ENCODE measurements around the gene BBX. TPM values are rescaled to one million over a fixed set of nuclear protein-coding genes. Genes with fewer than 3 reads are reported as not detected.
"Not testable (repeated sequence)": the region's sequence is repeated elsewhere in the genome, so short reads cannot be mapped to it uniquely, and the experiment has no call there.

Gene BBX
- total RNA-seq, 1 donor from 2014 or later: 54.3 TPM

DNA sequence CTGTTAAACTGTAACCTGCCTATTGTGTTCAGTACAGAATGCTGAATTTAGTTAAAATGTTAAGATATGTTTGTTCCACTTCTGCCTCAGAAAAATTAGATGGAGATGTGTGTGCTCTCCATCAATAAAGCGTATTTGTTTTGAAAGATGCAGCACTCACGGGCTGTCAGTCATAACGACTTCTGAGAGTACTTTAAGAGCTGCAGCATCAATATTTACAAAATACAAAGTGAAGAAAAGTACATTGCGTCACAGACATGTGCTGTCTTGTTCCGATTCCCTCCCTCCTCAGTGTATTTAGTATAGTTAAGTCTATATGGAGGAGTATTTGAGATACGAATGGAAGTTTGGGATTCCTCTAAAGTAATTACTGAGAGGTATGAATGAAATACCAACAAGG, 166.6 kb downstream of the BBX start:
- Mint-ChIP-seq H3K4me3 (ENCODE audit: unreplicated experiment) (no peak overlapping the region), H3K36me3 (ENCODE audit: low read depth, unreplicated experiment) (no peaks in the 10 kb centered on the region), H3K9me3 (ENCODE audit: unreplicated experiment) (no peaks in the 10 kb centered on the region), H3K27ac (ENCODE audit: unreplicated experiment) (no peak overlapping the region), H3K27me3 (ENCODE audit: unreplicated experiment) (no peaks in the 10 kb centered on the region), H3K4me1 (ENCODE audit: unreplicated experiment) (peaks cover 14% of the 10 kb centered on the region)
- TF ChIP-seq, protein P1, sequence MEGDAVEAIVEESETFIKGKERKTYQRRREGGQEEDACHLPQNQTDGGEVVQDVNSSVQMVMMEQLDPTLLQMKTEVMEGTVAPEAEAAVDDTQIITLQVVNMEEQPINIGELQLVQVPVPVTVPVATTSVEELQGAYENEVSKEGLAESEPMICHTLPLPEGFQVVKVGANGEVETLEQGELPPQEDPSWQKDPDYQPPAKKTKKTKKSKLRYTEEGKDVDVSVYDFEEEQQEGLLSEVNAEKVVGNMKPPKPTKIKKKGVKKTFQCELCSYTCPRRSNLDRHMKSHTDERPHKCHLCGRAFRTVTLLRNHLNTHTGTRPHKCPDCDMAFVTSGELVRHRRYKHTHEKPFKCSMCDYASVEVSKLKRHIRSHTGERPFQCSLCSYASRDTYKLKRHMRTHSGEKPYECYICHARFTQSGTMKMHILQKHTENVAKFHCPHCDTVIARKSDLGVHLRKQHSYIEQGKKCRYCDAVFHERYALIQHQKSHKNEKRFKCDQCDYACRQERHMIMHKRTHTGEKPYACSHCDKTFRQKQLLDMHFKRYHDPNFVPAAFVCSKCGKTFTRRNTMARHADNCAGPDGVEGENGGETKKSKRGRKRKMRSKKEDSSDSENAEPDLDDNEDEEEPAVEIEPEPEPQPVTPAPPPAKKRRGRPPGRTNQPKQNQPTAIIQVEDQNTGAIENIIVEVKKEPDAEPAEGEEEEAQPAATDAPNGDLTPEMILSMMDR (IDR thresholded peaks at IDR 0.05; ENCODE audit: unreplicated experiment): no peak
- DNase-seq (ENCODE audit: low spot score): no peak

DNA sequence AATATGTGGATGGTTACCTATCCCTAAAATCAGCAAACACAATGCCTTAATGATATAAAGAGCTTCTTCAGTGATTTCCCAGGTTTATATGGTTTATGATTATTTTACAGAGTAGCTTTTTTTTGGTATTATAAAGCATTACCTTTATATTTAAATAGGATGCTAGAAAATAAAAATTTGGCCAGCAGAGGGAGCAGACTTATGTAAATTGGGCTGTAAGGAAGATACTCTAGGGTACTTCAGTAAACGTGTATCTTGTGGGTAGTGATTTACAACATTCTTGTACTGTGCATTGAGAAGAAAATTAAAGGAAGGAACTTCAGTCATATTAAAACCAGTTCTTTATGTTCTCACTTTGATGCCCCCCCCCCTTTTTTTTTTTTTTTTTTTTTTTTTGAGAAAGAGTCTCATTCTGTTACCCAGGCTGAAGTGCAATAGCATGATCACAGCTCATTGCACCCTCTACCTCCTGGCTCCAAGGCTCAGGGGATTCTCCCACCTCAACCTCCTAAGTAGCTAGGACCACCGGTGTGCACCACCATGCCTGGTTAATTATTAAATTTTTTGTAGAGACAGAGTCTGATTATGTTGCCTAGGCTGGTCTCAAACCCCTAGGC, 167.9 kb downstream of the BBX start:
- no peak for DNase-seq (ENCODE audit: low spot score)
- H3K4me1 Mint-ChIP-seq (ENCODE audit: unreplicated experiment): peaks cover 2% of the 10 kb centered on the region
- no peaks in the 10 kb centered on the region for H3K27me3 Mint-ChIP-seq (ENCODE audit: unreplicated experiment)
- no peak overlapping the region for H3K27ac Mint-ChIP-seq (ENCODE audit: unreplicated experiment)
- TF ChIP-seq, protein P1 (IDR thresholded peaks at IDR 0.05; ENCODE audit: unreplicated experiment): peak; percentile 69
- H3K36me3 Mint-ChIP-seq (ENCODE audit: low read depth, unreplicated experiment): no peaks in the 10 kb centered on the region
- H3K4me3 Mint-ChIP-seq (ENCODE audit: unreplicated experiment): no peak overlapping the region
- H3K9me3 Mint-ChIP-seq (ENCODE audit: unreplicated experiment): no peaks in the 10 kb centered on the region

DNA sequence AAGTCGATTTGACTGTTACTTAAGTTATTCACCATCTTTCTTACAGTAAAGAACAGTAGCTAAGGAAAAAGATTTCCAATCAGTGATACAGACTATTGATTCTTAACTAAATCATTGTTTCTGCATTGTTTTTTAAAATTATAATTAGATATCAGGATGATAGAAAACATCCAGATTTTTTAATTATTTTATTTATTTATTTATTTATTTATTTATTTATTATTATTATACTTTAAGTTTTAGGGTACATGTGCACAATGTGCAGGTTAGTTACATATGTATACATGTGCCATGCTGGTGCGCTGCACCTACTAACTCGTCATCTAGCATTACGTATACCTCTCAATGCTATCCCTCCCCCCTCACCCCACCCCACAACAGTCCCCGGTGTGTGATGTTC, 169.2 kb downstream of the BBX start:
- H3K27me3 Mint-ChIP-seq (ENCODE audit: unreplicated experiment); H3K36me3 Mint-ChIP-seq (ENCODE audit: low read depth, unreplicated experiment); H3K4me3 Mint-ChIP-seq (ENCODE audit: unreplicated experiment); H3K9me3 Mint-ChIP-seq (ENCODE audit: unreplicated experiment); H3K4me1 Mint-ChIP-seq (ENCODE audit: unreplicated experiment); H3K27ac Mint-ChIP-seq (ENCODE audit: unreplicated experiment); DNase-seq (ENCODE audit: low spot score): not testable (repeated sequence)

DNA sequence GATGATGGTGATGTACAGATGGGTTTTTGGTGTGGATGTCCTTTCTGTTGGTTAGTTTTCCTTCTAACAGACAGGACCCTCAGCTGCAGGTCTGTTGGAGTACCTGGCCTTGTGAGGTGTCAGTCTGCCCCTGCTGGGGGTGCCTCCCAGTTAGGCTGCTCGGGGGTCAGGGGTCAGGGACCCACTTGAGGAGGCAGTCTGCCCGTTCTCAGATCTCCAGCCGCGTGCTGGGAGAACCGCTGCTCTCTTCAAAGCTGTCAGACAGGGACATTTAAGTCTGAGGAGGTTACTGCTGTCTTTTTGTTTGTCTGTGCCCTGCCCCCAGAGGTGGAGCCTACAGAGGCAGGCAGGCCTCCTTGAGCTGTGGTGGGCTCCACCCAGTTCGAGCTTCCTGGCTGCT, 174.6 kb downstream of the BBX start:
- H3K36me3 Mint-ChIP-seq (ENCODE audit: low read depth, unreplicated experiment); H3K27me3 Mint-ChIP-seq (ENCODE audit: unreplicated experiment); H3K4me1 Mint-ChIP-seq (ENCODE audit: unreplicated experiment); H3K27ac Mint-ChIP-seq (ENCODE audit: unreplicated experiment); DNase-seq (ENCODE audit: low spot score); H3K9me3 Mint-ChIP-seq (ENCODE audit: unreplicated experiment); H3K4me3 Mint-ChIP-seq (ENCODE audit: unreplicated experiment): not testable (repeated sequence)

DNA sequence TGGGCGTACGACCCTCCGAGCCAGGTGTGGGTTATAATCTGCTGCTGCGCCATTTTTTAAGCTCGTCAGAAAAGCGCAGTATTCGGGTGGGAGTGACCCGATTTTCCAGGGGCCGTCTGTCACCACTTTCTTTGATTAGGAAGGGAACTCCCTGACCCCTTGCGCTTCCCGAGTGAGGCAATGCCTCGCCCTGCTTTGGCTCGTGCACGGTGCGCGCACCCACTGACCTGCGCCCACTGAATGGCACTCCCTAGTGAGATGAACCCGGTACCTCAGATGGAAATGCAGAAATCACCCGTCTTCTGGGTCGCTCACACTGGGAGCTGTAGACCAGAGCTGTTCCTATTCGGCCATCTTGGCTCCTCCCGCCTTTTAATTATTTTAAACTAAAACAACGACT, 175.1 kb downstream of the BBX start:
- not testable (repeated sequence) for H3K36me3 Mint-ChIP-seq (ENCODE audit: low read depth, unreplicated experiment); H3K27ac Mint-ChIP-seq (ENCODE audit: unreplicated experiment); H3K9me3 Mint-ChIP-seq (ENCODE audit: unreplicated experiment); H3K27me3 Mint-ChIP-seq (ENCODE audit: unreplicated experiment); DNase-seq (ENCODE audit: low spot score); H3K4me1 Mint-ChIP-seq (ENCODE audit: unreplicated experiment)
- H3K4me3 Mint-ChIP-seq (ENCODE audit: unreplicated experiment): peak overlapping the region; percentile 79

DNA sequence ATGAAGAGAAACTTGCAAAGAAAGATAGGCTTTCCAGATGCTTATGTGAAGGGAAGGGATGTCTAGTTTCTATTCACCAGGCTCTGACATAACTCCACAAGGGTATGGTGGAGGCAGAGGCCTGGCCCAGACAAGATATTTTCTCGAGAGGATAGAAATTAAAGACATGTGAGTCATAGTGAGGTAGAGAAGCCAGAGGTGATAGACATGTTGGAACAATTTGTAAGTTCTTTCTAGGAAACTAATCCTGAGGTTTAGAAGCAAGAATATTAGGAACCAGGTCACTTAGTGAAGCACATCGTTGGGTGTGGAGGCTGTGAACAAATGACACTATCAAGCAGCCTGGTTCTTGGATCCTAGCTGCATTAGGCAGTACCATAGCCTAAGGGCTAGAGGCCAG, 176.9 kb downstream of the BBX start:
- H3K36me3 Mint-ChIP-seq (ENCODE audit: low read depth, unreplicated experiment): no peaks in the 10 kb centered on the region

More for the DNA sequence above, 176.9 kb downstream of the BBX start:
- Mint-ChIP-seq H3K4me3 (ENCODE audit: unreplicated experiment) (no peak overlapping the region), H3K27me3 (ENCODE audit: unreplicated experiment) (peaks cover under 1% of the 10 kb centered on the region), H3K27ac (ENCODE audit: unreplicated experiment) (no peak overlapping the region), H3K4me1 (ENCODE audit: unreplicated experiment) (no peaks in the 10 kb centered on the region), H3K9me3 (ENCODE audit: unreplicated experiment) (no peaks in the 10 kb centered on the region)
- TF ChIP-seq, protein P1 (IDR thresholded peaks at IDR 0.05; ENCODE audit: unreplicated experiment): no peak
- no peak for DNase-seq (ENCODE audit: low spot score)
